ENCODE results near the gene MRPL34. TPM values are rescaled to one million over a fixed set of nuclear protein-coding genes. Genes with fewer than 3 reads are reported as not detected.

The MRPL34 gene
- total and polyA plus RNA-seq, 7 donors: 105 to 558 (median 217) TPM

GRCh38 chr19:17348700-17349099, 43.0 kb downstream of the MRPL34 start:
- no peak overlapping the region for H3K4me3 ChIP-seq
- no peaks in the 10 kb centered on the region for H3K9me3 ChIP-seq
- intact Hi-C loops (cut with DNase I): loop anchor here (5.0 kb wide), 1 partner anchor 119 kb away; no protein-coding TSS in a partner anchor
- H3K27ac ChIP-seq: peak overlapping the region; percentile 65
- H3K27me3 ChIP-seq (ENCODE audit: insufficient read depth in 3 of 3, low read length in 2 of 3): no peaks in the 10 kb centered on the region
- H3K36me3 ChIP-seq (ENCODE audit: insufficient read depth in 1 of 2, low read depth in 1 of 2): peaks cover 0 to 3% of the 10 kb centered on the region in 2 donors
- peak; percentile 29 to 64 (median 46) for ATAC-seq
- 6 to 12% (median 9%) methylated on average over 12 of the region's 12 CpGs for WGBS, 3 donors
- TF ChIP-seq CTCF (IDR thresholded peaks at IDR 0.05): no peak
- H3K4me1 ChIP-seq: peaks cover 26% of the 10 kb centered on the region
- peak; percentile 77 to 85 for DNase-seq

GRCh38 chr19:17351815-17352435, 46.3 kb downstream of the MRPL34 start:
- H3K4me1 ChIP-seq: peaks cover 19% of the 10 kb centered on the region
- 87 to 89% (median 88%) methylated on average over 45 of the region's 45 CpGs for WGBS, 3 donors
- ATAC-seq: no peak
- H3K36me3 ChIP-seq (ENCODE audit: insufficient read depth in 1 of 2, low read depth in 1 of 2): no peaks in the 10 kb centered on the region
- TF ChIP-seq CTCF (IDR thresholded peaks at IDR 0.05): no peak
- no peaks in the 10 kb centered on the region for H3K9me3 ChIP-seq
- intact Hi-C loops (cut with DNase I): no loop called here
- H3K27ac ChIP-seq: no peak overlapping the region
- H3K4me3 ChIP-seq: no peak overlapping the region
- DNase-seq: no peak
- H3K27me3 ChIP-seq (ENCODE audit: insufficient read depth in 3 of 3, low read length in 2 of 3): no peaks in the 10 kb centered on the region

GRCh38 chr19:17352608-17353280, 47.1 kb downstream of the MRPL34 start:
- no peaks in the 10 kb centered on the region for H3K27me3 ChIP-seq (ENCODE audit: insufficient read depth in 3 of 3, low read length in 2 of 3)
- peaks cover 11% of the 10 kb centered on the region for H3K4me1 ChIP-seq
- TF ChIP-seq CTCF (IDR thresholded peaks at IDR 0.05): no peak
- intact Hi-C loops (cut with DNase I): no loop called here
- DNase-seq (no peak), ATAC-seq (no peak)
- no peak overlapping the region for H3K4me3 ChIP-seq
- no peaks in the 10 kb centered on the region for H3K36me3 ChIP-seq (ENCODE audit: insufficient read depth in 1 of 2, low read depth in 1 of 2)
- no peaks in the 10 kb centered on the region for H3K9me3 ChIP-seq
- 27 to 37% (median 30%) methylated on average over 11 to 14 of the region's 14 CpGs for WGBS, 3 donors
- no peak overlapping the region for H3K27ac ChIP-seq

GRCh38 chr19:17353386-17353785, 47.7 kb downstream of the MRPL34 start:
- H3K27ac ChIP-seq: no peak overlapping the region
- no peak for TF ChIP-seq CTCF (IDR thresholded peaks at IDR 0.05)
- no peaks in the 10 kb centered on the region for H3K9me3 ChIP-seq
- no peak overlapping the region for H3K4me3 ChIP-seq
- WGBS, 3 donors: 72 to 79% (median 75%) methylated on average over 8 of the region's 8 CpGs
- intact Hi-C loops (cut with DNase I): no loop called here
- H3K4me1 ChIP-seq: peaks cover 4% of the 10 kb centered on the region
- ATAC-seq: no peak
- DNase-seq: no peak
- no peaks in the 10 kb centered on the region for H3K27me3 ChIP-seq (ENCODE audit: insufficient read depth in 3 of 3, low read length in 2 of 3)
- no peaks in the 10 kb centered on the region for H3K36me3 ChIP-seq (ENCODE audit: insufficient read depth in 1 of 2, low read depth in 1 of 2)

Other genes with a start within 250 kb of the MRPL34 start
- 1 to 10 TPM; 1.8 to 5.9 (median 3.6) TPM for gene HAUS8, start 230.4 kb upstream of the MRPL34 start, total RNA-seq
- gene HAUS8, start 230.4 kb upstream of the MRPL34 start, polyA plus RNA-seq: 1 to 10 TPM; 4.2 to 5.7 (median 5.0) TPM
- gene MYO9B, start 230.1 kb upstream of the MRPL34 start, total RNA-seq: 10 to 100 TPM; 13.8 to 16.4 (median 14.5) TPM
- gene MYO9B, start 230.1 kb upstream of the MRPL34 start, polyA plus RNA-seq: 10 to 100 TPM in 2 of 3 donors, 1 to 10 TPM in 1; 9.0 to 23.7 (median 18.9) TPM
- 10 to 100 TPM; 25.5 to 41.2 (median 30.5) TPM for gene USE1, start 90.5 kb upstream of the MRPL34 start, total RNA-seq
- 10 to 100 TPM; 45.3 to 83.0 (median 57.1) TPM for gene USE1, start 90.5 kb upstream of the MRPL34 start, polyA plus RNA-seq
- 10 to 100 TPM; 15.6 to 20.8 (median 18.5) TPM for gene OCEL1, start 79.6 kb upstream of the MRPL34 start, total RNA-seq
- gene OCEL1, start 79.6 kb upstream of the MRPL34 start, polyA plus RNA-seq: 10 to 100 TPM; 19.6 to 37.1 (median 24.0) TPM
- 10 to 100 TPM; 34.9 to 56.7 (median 41.1) TPM for gene NR2F6, start 60.0 kb upstream of the MRPL34 start, total RNA-seq
- gene NR2F6, start 60.0 kb upstream of the MRPL34 start, polyA plus RNA-seq: 10 to 100 TPM; 21.1 to 51.3 (median 27.9) TPM
- gene USHBP1, start 41.1 kb upstream of the MRPL34 start, total RNA-seq: 1 to 10 TPM; 2.6 to 8.6 (median 3.3) TPM
- gene USHBP1, start 41.1 kb upstream of the MRPL34 start, polyA plus RNA-seq: 1 to 10 TPM; 3.7 to 5.0 (median 4.0) TPM
- gene BABAM1, start 38.4 kb upstream of the MRPL34 start, total RNA-seq: 10 to 100 TPM; 70.0 to 97.0 (median 88.7) TPM
- gene BABAM1, start 38.4 kb upstream of the MRPL34 start, polyA plus RNA-seq: 100 to 1,000 TPM in 1 of 3 donors, 10 to 100 TPM in 2; 86.8 to 145 (median 92.9) TPM
- under 1 TPM in 2 of 4 donors, not detected in 2; 0.13 to 0.26 TPM for gene ANKLE1, start 24.0 kb upstream of the MRPL34 start, total RNA-seq
- under 1 TPM; 0.07 to 0.20 (median 0.10) TPM for gene ANKLE1, start 24.0 kb upstream of the MRPL34 start, polyA plus RNA-seq
- 10 to 100 TPM in 1 of 4 donors, 1 to 10 TPM in 3; 6.1 to 17.9 (median 7.6) TPM for gene ABHD8, start 2.4 kb upstream of the MRPL34 start, total RNA-seq
- gene ABHD8, start 2.4 kb upstream of the MRPL34 start, polyA plus RNA-seq: 10 to 100 TPM; 12.3 to 26.8 (median 15.0) TPM
- 10 to 100 TPM; 21.5 to 35.4 (median 27.9) TPM for gene DDA1, start 3.7 kb downstream of the MRPL34 start, total RNA-seq
- gene DDA1, start 3.7 kb downstream of the MRPL34 start, polyA plus RNA-seq: 10 to 100 TPM; 47.2 to 90.4 (median 75.0) TPM
- 10 to 100 TPM; 11.8 to 14.3 (median 12.9) TPM for gene ANO8, start 29.0 kb downstream of the MRPL34 start, total RNA-seq
- gene ANO8, start 29.0 kb downstream of the MRPL34 start, polyA plus RNA-seq: 10 to 100 TPM in 1 of 3 donors, 1 to 10 TPM in 2; 1.5 to 13.0 (median 4.3) TPM
- gene GTPBP3, start 31.7 kb downstream of the MRPL34 start, total RNA-seq: 10 to 100 TPM in 3 of 4 donors, 1 to 10 TPM in 1; 9.6 to 11.0 (median 10.5) TPM
- gene GTPBP3, start 31.7 kb downstream of the MRPL34 start, polyA plus RNA-seq: 10 to 100 TPM in 1 of 3 donors, 1 to 10 TPM in 2; 6.2 to 16.5 (median 8.8) TPM
- 10 to 100 TPM; 16.0 to 23.7 (median 16.3) TPM for gene PLVAP, start 71.5 kb downstream of the MRPL34 start, total RNA-seq
- gene PLVAP, start 71.5 kb downstream of the MRPL34 start, polyA plus RNA-seq: 10 to 100 TPM in 2 of 3 donors, 1 to 10 TPM in 1; 6.5 to 46.0 (median 14.5) TPM
- under 1 TPM in 1 of 4 donors, not detected in 3; 0.51 TPM for gene CCDC194, start 88.3 kb downstream of the MRPL34 start, total RNA-seq
- under 1 TPM in 1 of 3 donors, not detected in 2; 0.13 TPM for gene CCDC194, start 88.3 kb downstream of the MRPL34 start, polyA plus RNA-seq
- 10 to 100 TPM; 18.3 to 47.7 (median 33.5) TPM for gene BST2, start 99.8 kb downstream of the MRPL34 start, total RNA-seq
- gene BST2, start 99.8 kb downstream of the MRPL34 start, polyA plus RNA-seq: 10 to 100 TPM; 29.8 to 40.8 (median 34.4) TPM
- 10 to 100 TPM; 15.6 to 23.7 (median 18.9) TPM for gene MVB12A, start 114.2 kb downstream of the MRPL34 start, total RNA-seq
- 10 to 100 TPM; 29.4 to 79.7 (median 43.1) TPM for gene MVB12A, start 114.2 kb downstream of the MRPL34 start, polyA plus RNA-seq
- gene TMEM221, start 142.8 kb downstream of the MRPL34 start, total RNA-seq: under 1 TPM in 1 of 4 donors, not detected in 3; 0.39 TPM
- gene TMEM221, start 142.8 kb downstream of the MRPL34 start, polyA plus RNA-seq: under 1 TPM in 2 of 3 donors, not detected in 1; 0.04 to 0.25 TPM
- gene NXNL1, start 155.1 kb downstream of the MRPL34 start, total RNA-seq: 1 to 10 TPM in 1 of 4 donors, under 1 TPM in 3; 0.43 to 1.0 (median 0.72) TPM
- under 1 TPM in 2 of 3 donors, not detected in 1; 0.14 to 0.64 TPM for gene NXNL1, start 155.1 kb downstream of the MRPL34 start, polyA plus RNA-seq
- gene SLC27A1, start 164.7 kb downstream of the MRPL34 start, total RNA-seq: 10 to 100 TPM; 18.4 to 40.1 (median 27.9) TPM
- gene SLC27A1, start 164.7 kb downstream of the MRPL34 start, polyA plus RNA-seq: 10 to 100 TPM; 11.8 to 30.6 (median 24.1) TPM
- gene PGLS, start 205.8 kb downstream of the MRPL34 start, total RNA-seq: 10 to 100 TPM; 14.8 to 17.3 (median 16.3) TPM
- gene PGLS, start 205.8 kb downstream of the MRPL34 start, polyA plus RNA-seq: 10 to 100 TPM; 11.7 to 53.5 (median 18.3) TPM
- 10 to 100 TPM; 19.8 to 27.7 (median 23.3) TPM for gene COLGALT1, start 249.8 kb downstream of the MRPL34 start, total RNA-seq
- 10 to 100 TPM; 15.3 to 34.8 (median 21.4) TPM for gene COLGALT1, start 249.8 kb downstream of the MRPL34 start, polyA plus RNA-seq